Inferior parietal cortex (tissue), 1 donor: ENCODE data around the gene SLC28A3.

Source experiments
- DNase-seq: peaks from one replicate; pipeline ENCODE4 v3.0.0-alpha.2; 2016; ENCODE audit errors: extremely low spot score

Gene SLC28A3

GRCh38 chr9:84238652-84239051 lies 101.9 kb downstream of the SLC28A3 start:
- DNase-seq, result no peak

- DNase-seq, result no peak
Measured at GRCh38 chr9:84235511-84235910, 105.0 kb downstream of the SLC28A3 start.

GRCh38 chr9:84230355-84231145 lies 110.0 kb downstream of the SLC28A3 start:
- DNase-seq, result no peak

- no peak for DNase-seq
Measured at GRCh38 chr9:84229191-84229590, 111.4 kb downstream of the SLC28A3 start.

- no peak for DNase-seq
Measured at GRCh38 chr9:84228130-84228720, 112.3 kb downstream of the SLC28A3 start.

- no peak for DNase-seq
Measured at GRCh38 chr9:84226126-84226525, 114.4 kb downstream of the SLC28A3 start.
